ENCODE results near the gene LRIT2. TPM values are rescaled to one million over a fixed set of nuclear protein-coding genes. Genes with fewer than 3 reads are reported as not detected.

LRIT2 gene
- total RNA-seq, 1 donor from 2014 or later, result not detected

DNA sequence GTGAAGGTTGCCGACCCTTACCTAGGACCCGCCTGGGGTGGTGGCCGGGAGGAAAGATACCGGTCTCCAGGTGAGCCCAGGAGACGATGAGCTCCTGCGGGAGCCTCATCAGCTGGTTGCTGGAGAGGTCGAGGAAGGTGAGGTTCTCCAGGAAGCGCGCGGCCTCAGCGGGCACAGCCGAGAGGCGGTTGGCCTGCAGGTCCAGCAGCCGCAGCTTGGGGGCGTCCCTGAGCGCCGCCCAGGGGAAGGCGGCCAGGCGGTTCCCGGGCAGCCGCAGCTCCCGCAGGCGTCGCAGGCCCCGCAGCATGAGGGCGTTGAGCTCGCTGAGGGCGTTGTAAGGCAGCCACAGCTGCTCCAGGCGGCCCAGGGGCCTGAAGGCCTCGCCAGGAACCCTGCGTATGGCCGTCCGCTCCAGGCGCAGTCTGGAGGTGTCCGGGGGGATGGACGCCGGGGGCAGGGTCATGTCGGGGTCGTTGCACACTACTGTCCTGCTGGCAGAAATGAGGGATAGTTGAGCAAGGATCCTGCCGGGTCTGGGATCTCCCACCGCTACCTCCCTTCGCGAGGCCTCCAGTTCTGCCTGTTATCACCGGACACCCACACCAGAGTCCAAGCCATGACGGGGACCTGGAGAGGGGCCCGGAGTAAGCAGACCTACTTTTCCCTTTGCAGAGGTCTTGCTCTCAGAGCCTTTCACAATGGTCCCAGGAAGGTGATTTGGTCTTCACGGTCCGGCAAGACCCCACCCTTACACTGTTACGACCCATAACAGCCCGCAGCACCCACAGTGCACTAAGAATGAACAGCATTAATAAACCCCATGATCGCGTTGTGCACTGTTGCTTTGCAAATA, 12.1 kb upstream of the LRIT2 start:
- H3K9me3 Mint-ChIP-seq, result no peaks in the 10 kb centered on the region
- no peak overlapping the region for H3K27ac Mint-ChIP-seq (ENCODE audit: unreplicated experiment)
- H3K4me3 Mint-ChIP-seq, result no peak overlapping the region
- no peaks in the 10 kb centered on the region for H3K4me1 Mint-ChIP-seq
- TF ChIP-seq, protein P1, sequence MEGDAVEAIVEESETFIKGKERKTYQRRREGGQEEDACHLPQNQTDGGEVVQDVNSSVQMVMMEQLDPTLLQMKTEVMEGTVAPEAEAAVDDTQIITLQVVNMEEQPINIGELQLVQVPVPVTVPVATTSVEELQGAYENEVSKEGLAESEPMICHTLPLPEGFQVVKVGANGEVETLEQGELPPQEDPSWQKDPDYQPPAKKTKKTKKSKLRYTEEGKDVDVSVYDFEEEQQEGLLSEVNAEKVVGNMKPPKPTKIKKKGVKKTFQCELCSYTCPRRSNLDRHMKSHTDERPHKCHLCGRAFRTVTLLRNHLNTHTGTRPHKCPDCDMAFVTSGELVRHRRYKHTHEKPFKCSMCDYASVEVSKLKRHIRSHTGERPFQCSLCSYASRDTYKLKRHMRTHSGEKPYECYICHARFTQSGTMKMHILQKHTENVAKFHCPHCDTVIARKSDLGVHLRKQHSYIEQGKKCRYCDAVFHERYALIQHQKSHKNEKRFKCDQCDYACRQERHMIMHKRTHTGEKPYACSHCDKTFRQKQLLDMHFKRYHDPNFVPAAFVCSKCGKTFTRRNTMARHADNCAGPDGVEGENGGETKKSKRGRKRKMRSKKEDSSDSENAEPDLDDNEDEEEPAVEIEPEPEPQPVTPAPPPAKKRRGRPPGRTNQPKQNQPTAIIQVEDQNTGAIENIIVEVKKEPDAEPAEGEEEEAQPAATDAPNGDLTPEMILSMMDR (conservative IDR thresholded peaks at IDR 0.05), result peak; percentile 42
- H3K27me3 Mint-ChIP-seq (ENCODE audit: low read depth), result peaks cover 9% of the 10 kb centered on the region
- DNase-seq (ENCODE audit: low read depth, low spot score), result no peak
- no peaks in the 10 kb centered on the region for H3K36me3 Mint-ChIP-seq (ENCODE audit: low read depth)

DNA sequence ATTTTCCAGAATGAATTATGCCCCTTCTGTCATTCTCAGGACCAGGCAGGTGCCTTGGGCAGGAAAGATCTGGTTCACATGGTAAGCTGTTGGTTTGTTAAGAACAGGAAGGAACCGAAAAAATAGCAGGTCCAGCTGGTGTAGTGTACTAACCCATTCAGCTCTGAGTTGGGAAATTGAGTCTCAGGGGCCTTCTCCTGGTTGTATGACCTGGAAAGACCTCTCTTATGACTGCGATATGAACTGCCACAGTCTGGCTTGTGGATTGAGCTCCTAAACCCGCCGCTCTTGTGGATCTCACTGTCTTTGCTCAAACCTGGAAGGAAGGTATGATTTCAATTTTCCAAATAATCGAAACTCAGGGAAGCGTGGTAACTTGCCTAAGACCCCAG, 11.5 kb upstream of the LRIT2 start:
- H3K4me3 Mint-ChIP-seq, result no peak overlapping the region
- no peaks in the 10 kb centered on the region for H3K9me3 Mint-ChIP-seq
- H3K27ac Mint-ChIP-seq (ENCODE audit: unreplicated experiment), result no peak overlapping the region
- DNase-seq (ENCODE audit: low read depth, low spot score), result no peak
- H3K36me3 Mint-ChIP-seq (ENCODE audit: low read depth), result no peaks in the 10 kb centered on the region
- TF ChIP-seq, protein P1 (conservative IDR thresholded peaks at IDR 0.05), result no peak
- no peaks in the 10 kb centered on the region for H3K4me1 Mint-ChIP-seq
- peaks cover 9% of the 10 kb centered on the region for H3K27me3 Mint-ChIP-seq (ENCODE audit: low read depth)

DNA sequence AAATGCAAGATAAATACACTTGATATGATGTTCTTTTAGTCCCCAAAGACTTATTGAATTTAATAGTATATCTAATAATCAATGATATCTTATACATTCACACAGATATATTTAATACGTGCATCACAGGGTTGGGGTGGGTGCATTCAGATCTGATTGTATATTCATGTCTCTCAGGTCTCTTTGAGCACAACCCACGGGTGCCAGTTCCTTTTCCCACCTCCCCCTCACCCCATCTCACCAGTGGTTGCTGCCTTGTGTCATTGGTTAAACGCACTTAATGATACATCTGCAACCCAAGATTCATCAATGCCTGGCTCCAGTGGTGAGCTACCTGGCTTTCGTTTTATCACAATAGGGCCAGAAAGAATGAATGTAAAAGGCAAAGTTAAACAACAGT, 9.8 kb upstream of the LRIT2 start:
- Mint-ChIP-seq H3K4me1 (no peaks in the 10 kb centered on the region), H3K36me3 (ENCODE audit: low read depth) (no peaks in the 10 kb centered on the region), H3K4me3 (no peak overlapping the region), H3K9me3 (no peaks in the 10 kb centered on the region), H3K27ac (ENCODE audit: unreplicated experiment) (no peak overlapping the region), H3K27me3 (ENCODE audit: low read depth) (peaks cover 13% of the 10 kb centered on the region)
- TF ChIP-seq, protein P1 (conservative IDR thresholded peaks at IDR 0.05), result no peak
- DNase-seq (ENCODE audit: low read depth, low spot score), result no peak

DNA sequence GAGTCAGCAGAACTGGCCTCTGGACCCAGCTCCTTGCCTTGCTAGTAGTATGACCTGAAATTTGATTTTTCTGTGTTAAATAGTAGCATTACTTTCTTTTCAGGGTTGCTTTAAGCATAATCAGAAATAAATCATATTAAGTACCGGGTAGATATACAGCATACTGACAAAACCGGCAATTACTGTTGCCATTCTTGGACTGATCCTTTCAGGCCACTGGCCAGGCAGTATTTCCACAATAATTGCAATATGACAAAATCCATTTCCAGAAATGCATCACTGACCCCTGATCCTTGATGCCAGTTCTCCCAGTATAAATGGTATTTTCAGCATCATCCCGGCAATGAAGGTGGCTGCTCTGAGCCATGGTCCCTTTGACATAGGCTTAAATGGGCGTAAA, 9.1 kb upstream of the LRIT2 start:
- Mint-ChIP-seq H3K27me3 (ENCODE audit: low read depth) (peaks cover 19% of the 10 kb centered on the region), H3K4me3 (no peak overlapping the region), H3K9me3 (no peaks in the 10 kb centered on the region), H3K4me1 (no peaks in the 10 kb centered on the region), H3K36me3 (ENCODE audit: low read depth) (no peaks in the 10 kb centered on the region), H3K27ac (ENCODE audit: unreplicated experiment) (no peak overlapping the region)
- DNase-seq (ENCODE audit: low read depth, low spot score), result no peak
- TF ChIP-seq, protein P1 (conservative IDR thresholded peaks at IDR 0.05), result no peak

DNA sequence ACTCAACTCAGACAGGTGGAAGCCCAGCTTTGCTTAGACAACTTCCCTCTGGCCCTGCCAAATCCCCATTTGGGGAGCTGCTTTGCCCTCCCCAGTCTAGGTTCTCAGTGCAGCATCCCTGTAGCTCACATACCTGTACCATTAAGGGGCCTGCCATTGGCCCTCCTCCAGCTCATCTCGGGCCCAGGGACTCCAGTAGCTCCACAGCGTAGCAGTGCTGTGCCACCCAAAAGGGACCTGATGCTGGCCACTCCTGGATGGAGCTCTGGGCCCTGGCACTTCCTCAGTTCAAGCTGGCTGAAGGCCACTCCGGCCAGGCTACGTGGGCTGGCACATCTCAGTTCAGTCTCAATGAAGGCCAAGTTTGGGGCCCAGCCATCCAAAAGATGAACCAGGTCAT, 8.6 kb upstream of the LRIT2 start:
- no peak overlapping the region for H3K4me3 Mint-ChIP-seq
- H3K27me3 Mint-ChIP-seq (ENCODE audit: low read depth), result peaks cover 24% of the 10 kb centered on the region
- no peaks in the 10 kb centered on the region for H3K9me3 Mint-ChIP-seq
- TF ChIP-seq, protein P1 (conservative IDR thresholded peaks at IDR 0.05), result no peak
- no peak for DNase-seq (ENCODE audit: low read depth, low spot score)
- H3K4me1 Mint-ChIP-seq, result no peaks in the 10 kb centered on the region
- no peak overlapping the region for H3K27ac Mint-ChIP-seq (ENCODE audit: unreplicated experiment)
- no peaks in the 10 kb centered on the region for H3K36me3 Mint-ChIP-seq (ENCODE audit: low read depth)
